PC-3 (cell line): ENCODE measurements around the gene ABTB2. TPM values are rescaled to one million over a fixed set of nuclear protein-coding genes. Genes with fewer than 3 reads are reported as not detected.
A peak's percentile ranks its signal among the peaks of the same experiment; 100 is the strongest.

ENCODE experiments used
- ATAC-seq: fragments of 200-7000 bp; cut with Tn5 transposase; 2 replicates; pipeline ENCODE4 v1.9.1; 2020; ENCODE audit warnings: mild to moderate bottlenecking, moderate library complexity
- BruUV-seq: library from RNA; stranded (reverse); fragments of 400-500 nt; replicated peaks from 2 replicates; lab custom pipeline; 2021; lab: Mats Ljungman, UMichigan
- CTCF ChIA-PET: fragments of 300-600 bp; sonication (Branson Sonifier 250); formaldehyde crosslinking; loops from one replicate; lab custom pipeline; 2022; ENCODE audit warnings: antibody characterized with exemption; lab: Charles Lee
- POLR2A ChIA-PET: fragments of 300-600 bp; sonication (Branson Sonifier 250); formaldehyde crosslinking; loops from one replicate; lab custom pipeline; 2022; ENCODE audit warnings: antibody characterized with exemption; ENCODE audit not compliant: unreplicated experiment; lab: Charles Lee
- DNase-seq: peaks from one replicate; pipeline ENCODE4 v3.0.0-alpha.2; 2015
- H2AFZ ChIP-seq: fragments of 300-600 bp; sonication (generic); 2 replicates; pipeline ENCODE4 v1.6.0; 2016; ENCODE audit warnings: antibody characterized with exemption, low read length
- H3F3A ChIP-seq: fragments of 300-600 bp; sonication (generic); one replicate; pipeline ENCODE4 v1.6.0; 2017; ENCODE audit warnings: antibody characterized with exemption, low read length, control low read depth, mild to moderate bottlenecking; ENCODE audit not compliant: unreplicated experiment
- H3K27ac ChIP-seq: fragments of 300-600 bp; sonication (generic); 2 replicates; pipeline ENCODE4 v1.5.1; 2016; ENCODE audit warnings: mild to moderate bottlenecking, low read length
- H3K27me3 ChIP-seq: fragments of 300-600 bp; sonication (generic); 2 replicates; pipeline ENCODE4 v1.6.1; 2016; ENCODE audit warnings: low read length, mixed read lengths
- H3K36me3 ChIP-seq: fragments of 300-600 bp; sonication (generic); 2 replicates; pipeline ENCODE4 v1.6.1; 2016; ENCODE audit warnings: low read depth, mixed run types, low read length, mixed read lengths
- H3K4me1 ChIP-seq: fragments of 300-600 bp; sonication (generic); 2 replicates; pipeline ENCODE4 v1.5.1; 2016; ENCODE audit warnings: low read length; ENCODE audit not compliant: insufficient read depth
- H3K4me2 ChIP-seq: fragments of 300-600 bp; sonication (generic); 2 replicates; pipeline ENCODE4 v1.6.0; 2016; ENCODE audit warnings: low read length
- H3K4me3 ChIP-seq: fragments of 300-600 bp; sonication (generic); 2 replicates; pipeline ENCODE4 v1.5.1; 2016; ENCODE audit warnings: mild to moderate bottlenecking, low read length, mixed read lengths
- H3K79me2 ChIP-seq: fragments of 300-600 bp; sonication (generic); 2 replicates; pipeline ENCODE4 v1.6.1; 2017; ENCODE audit warnings: low read length, mixed read lengths
- H3K9ac ChIP-seq: fragments of 300-600 bp; sonication (generic); 2 replicates; pipeline ENCODE4 v1.6.0; 2016; ENCODE audit warnings: mild to moderate bottlenecking, low read length
- H3K9me2 ChIP-seq: fragments of 300-600 bp; sonication (generic); replicated peaks from 2 replicates; pipeline ENCODE4 v1.6.1; 2016; ENCODE audit warnings: mixed run types, low read length, mixed read lengths
- H3K9me3 ChIP-seq: fragments of 300-600 bp; sonication (generic); 2 replicates; pipeline ENCODE4 v1.6.1; 2016; ENCODE audit warnings: low read length, mixed read lengths
- H4K20me1 ChIP-seq: fragments of 300-600 bp; sonication (generic); 2 replicates; pipeline ENCODE4 v1.6.1; 2016; ENCODE audit warnings: low read length, mixed read lengths
- EZH2 ChIP-seq: fragments of 300-600 bp; sonication (generic); IDR thresholded peaks from one replicate; pipeline ENCODE4 v1.6.1; 2017; ENCODE audit warnings: antibody characterized with exemption, mild to moderate bottlenecking, low read length; ENCODE audit not compliant: unreplicated experiment
- EZH2phosphoT487 ChIP-seq: fragments of 300-600 bp; sonication (generic); IDR thresholded peaks from 2 replicates; pipeline ENCODE4 v1.6.1; 2018; ENCODE audit warnings: mild to moderate bottlenecking, antibody characterized with exemption, low read length, borderline replicate concordance
- intact Hi-C: fragments of 100-400 bp; cut with micrococcal nuclease; formaldehyde crosslinking; loops from 2 replicates; pipeline ENCODE4 v1.9.0; 2023
- total RNA-seq: library from RNA; depleted of rRNA; stranded (reverse); fragments of >200 nt; gene quantifications from 2 replicates; pipeline ENCODE4 v1.2.3, GENCODE V29; 2014
- TF ChIP-seq, protein P1 (sequence below): fragments of 300-600 bp; sonication (generic); conservative IDR thresholded peaks from 2 replicates; pipeline ENCODE4 v1.5.1; 2017; ENCODE audit warnings: antibody characterized with exemption, low read depth, mild to moderate bottlenecking, low read length

The ABTB2 gene
- total RNA-seq, 1 experiment from 2014 or later = 5.2 TPM

- TF ChIP-seq EZH2 (no peak), EZH2phosphoT487 (no peak)
- TF ChIP-seq, protein P1, sequence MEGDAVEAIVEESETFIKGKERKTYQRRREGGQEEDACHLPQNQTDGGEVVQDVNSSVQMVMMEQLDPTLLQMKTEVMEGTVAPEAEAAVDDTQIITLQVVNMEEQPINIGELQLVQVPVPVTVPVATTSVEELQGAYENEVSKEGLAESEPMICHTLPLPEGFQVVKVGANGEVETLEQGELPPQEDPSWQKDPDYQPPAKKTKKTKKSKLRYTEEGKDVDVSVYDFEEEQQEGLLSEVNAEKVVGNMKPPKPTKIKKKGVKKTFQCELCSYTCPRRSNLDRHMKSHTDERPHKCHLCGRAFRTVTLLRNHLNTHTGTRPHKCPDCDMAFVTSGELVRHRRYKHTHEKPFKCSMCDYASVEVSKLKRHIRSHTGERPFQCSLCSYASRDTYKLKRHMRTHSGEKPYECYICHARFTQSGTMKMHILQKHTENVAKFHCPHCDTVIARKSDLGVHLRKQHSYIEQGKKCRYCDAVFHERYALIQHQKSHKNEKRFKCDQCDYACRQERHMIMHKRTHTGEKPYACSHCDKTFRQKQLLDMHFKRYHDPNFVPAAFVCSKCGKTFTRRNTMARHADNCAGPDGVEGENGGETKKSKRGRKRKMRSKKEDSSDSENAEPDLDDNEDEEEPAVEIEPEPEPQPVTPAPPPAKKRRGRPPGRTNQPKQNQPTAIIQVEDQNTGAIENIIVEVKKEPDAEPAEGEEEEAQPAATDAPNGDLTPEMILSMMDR = no peak
- H3K36me3 ChIP-seq = no peaks in the 10 kb centered on the region
- H3K4me2 ChIP-seq = no peak overlapping the region
- H3K4me3 ChIP-seq = no peak overlapping the region
- ATAC-seq (no peak), DNase-seq (no peak)
- intact Hi-C loops = no loop called here
- ChIA-PET CTCF (no interaction called here), POLR2A (no interaction called here)
- no peaks in the 10 kb centered on the region for H3K27me3 ChIP-seq
- H3K9me2 ChIP-seq = no peaks in the 10 kb centered on the region
- peaks cover 15% of the 10 kb centered on the region for H3F3A ChIP-seq
- H3K79me2 ChIP-seq = no peaks in the 10 kb centered on the region
- BruUV-seq = no TSS peak
- no peaks in the 10 kb centered on the region for H3K9me3 ChIP-seq
- H4K20me1 ChIP-seq = no peaks in the 10 kb centered on the region
- H3K4me1 ChIP-seq = peaks cover 38% of the 10 kb centered on the region
- H2AFZ ChIP-seq = no peak overlapping the region
- H3K9ac ChIP-seq = no peak overlapping the region
- no peak overlapping the region for H3K27ac ChIP-seq
These were observed 139.7 kb downstream of the ABTB2 start for GRCh38 chr11:34218067-34218466.

DNA sequence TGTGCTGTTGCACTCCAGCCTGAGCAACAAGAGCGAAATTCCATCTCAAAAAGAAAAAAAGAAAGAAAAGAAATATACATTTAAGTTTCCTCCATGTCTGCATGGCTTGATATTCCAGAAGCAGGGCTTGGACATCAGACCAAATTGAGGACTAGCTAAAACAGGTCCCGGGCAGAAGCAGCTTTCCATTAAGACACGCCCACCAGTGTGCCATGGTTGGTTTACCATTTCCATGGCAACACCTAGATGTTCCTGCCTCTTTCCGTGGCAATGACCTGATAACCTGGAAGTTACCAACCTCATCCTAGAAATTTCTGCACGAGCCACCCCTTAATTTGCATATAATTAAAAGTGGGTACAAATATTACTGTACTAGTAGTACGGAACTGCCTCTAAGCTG, 141.1 kb downstream of the ABTB2 start:
- intact Hi-C loops = no loop called here
- DNase-seq (no peak), ATAC-seq (no peak)
- ChIA-PET CTCF (no interaction called here), POLR2A (no interaction called here)
- H3K27me3 ChIP-seq = no peaks in the 10 kb centered on the region
- no peak overlapping the region for H2AFZ ChIP-seq
- no TSS peak for BruUV-seq
- H3F3A ChIP-seq = peaks cover 15% of the 10 kb centered on the region
- H3K36me3 ChIP-seq = no peaks in the 10 kb centered on the region
- no peak overlapping the region for H3K4me2 ChIP-seq
- TF ChIP-seq, protein P1 = no peak
- TF ChIP-seq EZH2 = no peak
- TF ChIP-seq EZH2phosphoT487 = no peak
- H3K9ac ChIP-seq = no peak overlapping the region
- H3K4me1 ChIP-seq = peaks cover 28% of the 10 kb centered on the region
- H4K20me1 ChIP-seq = no peaks in the 10 kb centered on the region
- no peaks in the 10 kb centered on the region for H3K9me2 ChIP-seq
- H3K9me3 ChIP-seq = no peaks in the 10 kb centered on the region
- no peaks in the 10 kb centered on the region for H3K79me2 ChIP-seq
- H3K27ac ChIP-seq = no peak overlapping the region
- no peak overlapping the region for H3K4me3 ChIP-seq

DNA sequence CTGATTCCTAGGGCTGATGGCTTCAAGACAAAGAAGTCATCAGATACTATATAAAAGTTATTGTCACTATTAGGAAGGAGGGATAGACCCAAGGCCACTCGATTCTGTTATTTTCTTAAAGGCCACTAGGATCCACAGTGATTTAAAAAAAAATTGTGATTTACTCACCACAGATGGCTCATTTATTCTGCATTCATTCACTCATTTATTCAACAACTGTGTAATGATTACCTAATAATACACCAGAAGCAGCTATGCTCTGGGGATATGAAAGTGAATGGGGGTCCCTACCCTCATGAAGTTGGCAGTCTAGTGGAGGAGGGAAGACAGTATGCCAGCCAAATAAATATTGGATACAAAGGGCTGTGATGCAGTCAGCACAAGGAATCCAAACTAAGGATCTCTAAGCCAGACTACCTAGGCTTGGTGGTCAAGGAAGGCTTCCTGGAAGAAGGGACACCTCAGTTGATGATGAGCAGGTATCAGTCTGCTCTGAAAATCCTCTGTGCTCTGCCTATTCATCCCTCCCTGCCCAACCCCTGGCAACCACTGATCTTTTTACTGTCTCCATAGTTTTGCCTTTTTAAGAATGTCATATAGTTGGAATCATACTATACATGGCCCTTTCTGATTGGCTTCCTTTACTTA, 141.9 kb downstream of the ABTB2 start:
- Histone ChIP-seq H4K20me1 (no peaks in the 10 kb centered on the region), H3K9me2 (no peaks in the 10 kb centered on the region), H3K9ac (no peak overlapping the region), H3K36me3 (no peaks in the 10 kb centered on the region), H3K27ac (peak overlapping the region; percentile 70), H3K27me3 (no peaks in the 10 kb centered on the region), H3F3A (peaks cover 15% of the 10 kb centered on the region), H3K9me3 (no peaks in the 10 kb centered on the region), H3K4me1 (peaks cover 28% of the 10 kb centered on the region), H3K4me2 (peak overlapping the region; percentile 44; the same call in 1 of the 2 replicates), H3K79me2 (no peaks in the 10 kb centered on the region), H3K4me3 (no peak overlapping the region), H2AFZ (no peak overlapping the region)
- ChIA-PET POLR2A (no interaction called here), CTCF (no interaction called here)
- intact Hi-C loops = no loop called here
- DNase-seq (peak; percentile 55), ATAC-seq (peak; percentile 20; the same call in 1 of the 2 replicates)
- no TSS peak for BruUV-seq
- TF ChIP-seq EZH2 = no peak
- TF ChIP-seq, protein P1 = no peak
- TF ChIP-seq EZH2phosphoT487 = no peak
